K562 (cell line): ENCODE measurements around the gene DNAAF3. TPM values are rescaled to one million over a fixed set of nuclear protein-coding genes. Genes with fewer than 3 reads are reported as not detected.

Source experiments
- ATAC-seq: fragments of 200-7000 bp; cut with Tn5 transposase; 3 replicates; pipeline ENCODE4 v1.9.1; 2020; ENCODE audit warnings: moderate library complexity
- BruUV-seq: library from RNA; stranded (reverse); fragments of 400-500 nt; replicated peaks from 2 replicates; lab custom pipeline; 2021; lab: Mats Ljungman, UMichigan
- CTCF ChIA-PET: fragments of 300-600 bp; formaldehyde crosslinking; extraction: SDS; loops from one replicate; lab custom pipeline; 2021; ENCODE audit warnings: low intra/inter-chr PET ratio; lab: Yijun Ruan, JAX
- POLR2A ChIA-PET: fragments of 300-600, 350-650 bp; sonication (Branson Sonifier 250); formaldehyde crosslinking; extraction: SDS; loops from one replicate; lab custom pipeline; 2021; ENCODE audit warnings: antibody characterized with exemption, inconsistent platforms; lab: Yijun Ruan, JAX
- DNase-seq, 4 experiments: peaks; one replicate each; pipeline versions ENCODE4 v3.0.0 to v3.0.0-alpha.2; 2011 to 2018; ENCODE audit warnings: low spot score in 3 of 4, mixed read lengths in 3 of 4; ENCODE audit errors: extremely low read depth in 1 of 4
- FAIRE-seq: peaks from 2 replicates; lab custom pipeline; 2011; peaks lifted over from hg19 to GRCh38; lab: Jason Lieb, UNC
- H2AFZ ChIP-seq: 2 replicates; pipeline ENCODE4 v1.6.0; 2011; ENCODE audit warnings: low read depth, low read length, control low read depth, inconsistent platforms
- H3K27ac ChIP-seq: fragments of 200-600 bp; 3 replicates; pipeline ENCODE4 v1.8.0; 2011; ENCODE audit warnings: low read depth, mild to moderate bottlenecking, control low read depth, inconsistent platforms, low read length, moderate library complexity, mixed read lengths; ENCODE audit errors: extremely low read depth
- H3K27me3 ChIP-seq, 2 experiments: fragments of 300-600 bp in 1 of 2; 2 replicates in 1 of 2; 3 replicates in 1 of 2; pipeline versions ENCODE4 v1.6.0 to v1.8.0; 2011; ENCODE audit warnings: inconsistent platforms in 2 of 2, low read length in 2 of 2, mild to moderate bottlenecking in 1 of 2, mixed read lengths in 1 of 2, moderate library complexity in 1 of 2; ENCODE audit not compliant: control insufficient read depth in 2 of 2, insufficient read depth in 2 of 2
- H3K36me3 ChIP-seq: fragments of 300-600 bp; 3 replicates; pipeline ENCODE4 v1.8.0; 2011; ENCODE audit warnings: mild to moderate bottlenecking, low read length, inconsistent platforms; ENCODE audit not compliant: control insufficient read depth, insufficient read depth
- H3K4me1 ChIP-seq, 2 experiments: fragments of 200-600 bp in 1 of 2; replicated peaks in 1 of 2; 2 replicates in 1 of 2; 3 replicates in 1 of 2; pipeline versions ENCODE4 v1.5.1 to v1.8.0; 2011; ENCODE audit warnings: inconsistent platforms in 2 of 2, low read length in 2 of 2, mild to moderate bottlenecking in 1 of 2, mixed read lengths in 1 of 2, moderate library complexity in 1 of 2; ENCODE audit not compliant: control insufficient read depth in 2 of 2, insufficient read depth in 2 of 2
- H3K4me2 ChIP-seq: 2 replicates; pipeline ENCODE4 v1.6.1; 2011; ENCODE audit warnings: low read length, control low read depth, inconsistent platforms, mixed read lengths; ENCODE audit not compliant: insufficient read depth
- H3K4me3 ChIP-seq: fragments of 200-600 bp; sonication (generic), shearing (Covaris generic); 2 replicates; pipeline ENCODE4 v1.5.1; 2016; ENCODE audit warnings: control low read depth, inconsistent platforms
- H3K79me2 ChIP-seq: fragments of 200-600 bp; 3 replicates; pipeline ENCODE4 v1.8.0; 2011; ENCODE audit warnings: low read length, inconsistent platforms; ENCODE audit not compliant: control insufficient read depth, insufficient read depth
- H3K9ac ChIP-seq, 2 experiments: 2 replicates each; pipeline versions ENCODE4 v1.6.0 to v1.6.1; 2011; ENCODE audit warnings: low read depth in 2 of 2, low read length in 2 of 2, control low read depth in 1 of 2, inconsistent platforms in 1 of 2, mild to moderate bottlenecking in 1 of 2, mixed read lengths in 1 of 2; ENCODE audit not compliant: insufficient read depth in 1 of 2
- H3K9me1 ChIP-seq: one replicate; pipeline ENCODE4 v1.6.0; 2011; ENCODE audit warnings: inconsistent platforms, mild to moderate bottlenecking, low read length, moderate library complexity; ENCODE audit not compliant: control insufficient read depth, insufficient read depth
- H3K9me3 ChIP-seq: replicated peaks from 2 replicates; pipeline ENCODE4 v1.5.1; 2011; ENCODE audit warnings: low read depth, low read length, inconsistent platforms; ENCODE audit not compliant: control insufficient read depth, insufficient read depth
- H4K20me1 ChIP-seq: replicated peaks from 2 replicates; pipeline ENCODE4 v1.6.1; 2011; ENCODE audit warnings: low read length, inconsistent platforms, mixed read lengths; ENCODE audit not compliant: control insufficient read depth, insufficient read depth
- CEBPG ChIP-seq, 3 experiments: fragments of 200-800 bp in 1 of 3; sonication (Bioruptor generic) in 1 of 3; sonication (generic) in 1 of 3; formaldehyde crosslinking in 1 of 3; IDR thresholded peaks in 2 of 3; conservative IDR thresholded peaks in 1 of 3; 2 replicates each; pipeline versions ENCODE4 v1.6.1 to v1.8.0; 2016 to 2022; ENCODE audit warnings: missing compliant biosample characterization in 2 of 3, missing genetic modification characterization in 2 of 3, mild to moderate bottlenecking in 1 of 3, missing genetic modification reagents in 1 of 3
- ETV1 ChIP-seq: fragments of 450-650 bp; conservative IDR thresholded peaks from 2 replicates; pipeline ENCODE4 v1.6.1; 2016; ENCODE audit warnings: missing genetic modification characterization, control low read depth, low read depth, missing compliant biosample characterization
- JUND ChIP-seq, 2 experiments: IDR thresholded peaks; 2 replicates in 1 of 2; 3 replicates in 1 of 2; pipeline ENCODE4 v1.6.1; 2011; ENCODE audit warnings: borderline replicate concordance in 2 of 2, low read depth in 2 of 2, low read length in 2 of 2, improper control_type of control experiment in 1 of 2, missing biosample characterization in 1 of 2, missing genetic modification characterization in 1 of 2, missing genetic modification reagents in 1 of 2
- LARP7 ChIP-seq: fragments of 450-650 bp; IDR thresholded peaks from 2 replicates; pipeline ENCODE4 v1.6.1; 2016
- MLX ChIP-seq, 2 experiments: fragments of 450-650 bp in 1 of 2; sonication (generic) in 1 of 2; formaldehyde crosslinking; conservative IDR thresholded peaks; 2 replicates each; pipeline versions ENCODE4 v1.4.0 to v1.8.1; 2020 to 2022; ENCODE audit warnings: mild to moderate bottlenecking in 1 of 2, missing genetic modification reagents in 1 of 2
- PHTF2 ChIP-seq: fragments of 250-450 bp; sonication (Bioruptor Pico); IDR thresholded peaks from 2 replicates; pipeline ENCODE4 v1.5.0; 2021; ENCODE audit warnings: mild to moderate bottlenecking
- RBM22 ChIP-seq: fragments of 200-400 bp; formaldehyde crosslinking; IDR thresholded peaks from 2 replicates; pipeline ENCODE4 v1.6.1; 2018; ENCODE audit warnings: low read length, low read depth; ENCODE audit not compliant: poor library complexity, severe bottlenecking
- STAG1 ChIP-seq: sonication (generic); formaldehyde crosslinking; IDR thresholded peaks from 2 replicates; pipeline ENCODE4 v1.5.0; 2020; ENCODE audit warnings: missing genetic modification reagents, borderline replicate concordance
- TCF7 ChIP-seq: sonication (generic); IDR thresholded peaks from 2 replicates; pipeline ENCODE4 v1.6.1; 2016; ENCODE audit warnings: antibody characterized with exemption, borderline replicate concordance
- TRIM28 ChIP-seq: fragments of 450-650 bp; IDR thresholded peaks from 2 replicates; pipeline ENCODE4 v1.6.1; 2017
- YBX1 ChIP-seq: fragments of 450-650 bp; IDR thresholded peaks from 2 replicates; pipeline ENCODE4 v1.7.1; 2016; ENCODE audit warnings: mild to moderate bottlenecking
- ZNF277 ChIP-seq: fragments of 250-450 bp; sonication (Bioruptor Pico); IDR thresholded peaks from 2 replicates; pipeline ENCODE4 v1.8.0; 2022; ENCODE audit warnings: inconsistent platforms, mild to moderate bottlenecking, moderate library complexity, borderline replicate concordance
- ZNF584 ChIP-seq: fragments of 200-800 bp; sonication (Bioruptor generic); IDR thresholded peaks from 2 replicates; pipeline ENCODE4 v1.6.1; 2016; ENCODE audit warnings: low read depth, mild to moderate bottlenecking, missing genetic modification characterization, missing compliant biosample characterization
- ZNF76 ChIP-seq: fragments of 250-450 bp; sonication (Bioruptor Pico); IDR thresholded peaks from 2 replicates; pipeline ENCODE4 v1.4.0; 2020; ENCODE audit warnings: mild to moderate bottlenecking, moderate library complexity, borderline replicate concordance
- WGBS: fragments of 100-300 bp; shearing (Covaris generic); methylation state at CpG from one replicate; pipeline ENCODE4 v1.1.6; 2016; ENCODE audit warnings: low coverage, mixed read lengths; ENCODE audit not compliant: insufficient coverage; ENCODE audit errors: missing lambda C conversion rate; 5-methylcytosine and 5-hydroxymethylcytosine counted together
- in situ Hi-C: fragments of 300-500 bp; cut with MboI; formaldehyde crosslinking; loops from 4 replicates; pipeline ENCODE4 v1.15.0; 2018; ENCODE audit warnings: inconsistent platforms, mixed read lengths
- intact Hi-C: fragments of 100-400 bp; cut with micrococcal nuclease; formaldehyde crosslinking; loops from 2 replicates; pipeline ENCODE4 v1.14.2; 2022
- polyA plus RNA-seq, 8 experiments: library from polyadenylated mRNA; depleted of rRNA in 4 of 8; stranded (reverse) in 5 of 8; unstranded in 3 of 8; fragments of >200 nt; fragmentation: Nextera tagmentation in 2 of 8; fragmentation: Illumina TruSeq in 1 of 8; extraction: Ambion mirVana in 2 of 8; extraction: Trizol in 1 of 8; gene quantifications; 2 replicates each; pipeline versions ENCODE4 v1.2.1 to v1.2.3, GENCODE V29; 2011 to 2014; ENCODE audit warnings: inconsistent platforms in 1 of 8, missing spikeins in 1 of 8
- total RNA-seq, 7 experiments: library from RNA; depleted of rRNA in 6 of 7; stranded (reverse); fragments of >200 nt in 6 of 7; fragmentation: Illumina TruSeq in 2 of 7; extraction: Trizol in 2 of 7; gene quantifications; 2 replicates each; pipeline versions ENCODE4 v1.2.1 to v1.2.3, GENCODE V29; 2011 to 2021; ENCODE audit warnings: low replicate concordance in 1 of 7

Gene DNAAF3
- total and polyA plus RNA-seq, 9 of the 15 experiments (the other 6 are each of a cell fraction or from before 2014, with no cell fraction given): 21.6 to 61.5 (median 43.0) TPM

GRCh38 chr19:55213547-55213946, 47.1 kb upstream of the DNAAF3 start:
- Histone ChIP-seq H4K20me1 (no peaks in the 10 kb centered on the region), H3K9me1 (no peaks in the 10 kb centered on the region), H2AFZ (peak overlapping the region; percentile 10; the same call in 1 of the 2 replicates), H3K27ac (no peak overlapping the region), H3K9ac (no peak overlapping the region), H3K4me3 (no peak overlapping the region), H3K4me1 (peaks cover 36 to 40% of the 10 kb centered on the region in 2 experiments), H3K4me2 (no peak overlapping the region), H3K9me3 (no peaks in the 10 kb centered on the region), H3K36me3 (no peaks in the 10 kb centered on the region), H3K27me3 (no peaks in the 10 kb centered on the region), H3K79me2 (peaks cover 4% of the 10 kb centered on the region; the same call in 1 of the 3 replicates)
- BruUV-seq: no TSS peak
- 73% methylated on average over 7 of the region's 7 CpGs for WGBS
- intact Hi-C loops (loop anchor here (2.0 kb wide), 1 partner anchor 67 kb away; the partner anchor contains the start of gene HSPBP1), in situ Hi-C loops (no loop called here)
- TF ChIP-seq LARP7: no peak
- no peak for TF ChIP-seq MLX (CRISPR knock-in tag; conservative IDR thresholded peaks at IDR 0.05)
- TF ChIP-seq PHTF2 (CRISPR knock-in tag): no peak
- no peak for TF ChIP-seq ZNF584 (CRISPR knock-in tag)
- no peak for TF ChIP-seq JUND (IDR thresholded peaks at IDR 0.05; ENCODE audit: borderline replicate concordance, low read depth, low read length)
- no peak for TF ChIP-seq JUND (tag; IDR thresholded peaks at IDR 0.05; ENCODE audit: borderline replicate concordance, low read depth, low read length)
- no peak for TF ChIP-seq CEBPG (CRISPR knock-in tag; IDR thresholded peaks at IDR 0.05)
- no peak for TF ChIP-seq CEBPG (tag; conservative IDR thresholded peaks at IDR 0.05 in 1 of 2, IDR thresholded peaks at IDR 0.05 in 1 of 2)
- no peak for TF ChIP-seq YBX1
- TF ChIP-seq TCF7: no peak
- TF ChIP-seq STAG1: no peak
- TF ChIP-seq ZNF277 (CRISPR knock-in tag): no peak
- TF ChIP-seq TRIM28: no peak
- TF ChIP-seq ETV1 (tag): no peak
- TF ChIP-seq ZNF76 (CRISPR knock-in tag): no peak
- no peak for TF ChIP-seq RBM22
- FAIRE-seq (no peak), DNase-seq (no peak), ATAC-seq (no peak)
- ChIA-PET CTCF (no interaction called here), POLR2A (no interaction called here)
